HS-27A (cell line): Measurements from ENCODE around the gene TFDP1.

Experiments used
- DNase-seq: peaks from one replicate; pipeline ENCODE4 v3.0.0-alpha.2; 2012; ENCODE audit warnings: low read depth, missing footprints

The TFDP1 gene, protein sequence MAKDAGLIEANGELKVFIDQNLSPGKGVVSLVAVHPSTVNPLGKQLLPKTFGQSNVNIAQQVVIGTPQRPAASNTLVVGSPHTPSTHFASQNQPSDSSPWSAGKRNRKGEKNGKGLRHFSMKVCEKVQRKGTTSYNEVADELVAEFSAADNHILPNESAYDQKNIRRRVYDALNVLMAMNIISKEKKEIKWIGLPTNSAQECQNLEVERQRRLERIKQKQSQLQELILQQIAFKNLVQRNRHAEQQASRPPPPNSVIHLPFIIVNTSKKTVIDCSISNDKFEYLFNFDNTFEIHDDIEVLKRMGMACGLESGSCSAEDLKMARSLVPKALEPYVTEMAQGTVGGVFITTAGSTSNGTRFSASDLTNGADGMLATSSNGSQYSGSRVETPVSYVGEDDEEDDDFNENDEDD

DNA sequence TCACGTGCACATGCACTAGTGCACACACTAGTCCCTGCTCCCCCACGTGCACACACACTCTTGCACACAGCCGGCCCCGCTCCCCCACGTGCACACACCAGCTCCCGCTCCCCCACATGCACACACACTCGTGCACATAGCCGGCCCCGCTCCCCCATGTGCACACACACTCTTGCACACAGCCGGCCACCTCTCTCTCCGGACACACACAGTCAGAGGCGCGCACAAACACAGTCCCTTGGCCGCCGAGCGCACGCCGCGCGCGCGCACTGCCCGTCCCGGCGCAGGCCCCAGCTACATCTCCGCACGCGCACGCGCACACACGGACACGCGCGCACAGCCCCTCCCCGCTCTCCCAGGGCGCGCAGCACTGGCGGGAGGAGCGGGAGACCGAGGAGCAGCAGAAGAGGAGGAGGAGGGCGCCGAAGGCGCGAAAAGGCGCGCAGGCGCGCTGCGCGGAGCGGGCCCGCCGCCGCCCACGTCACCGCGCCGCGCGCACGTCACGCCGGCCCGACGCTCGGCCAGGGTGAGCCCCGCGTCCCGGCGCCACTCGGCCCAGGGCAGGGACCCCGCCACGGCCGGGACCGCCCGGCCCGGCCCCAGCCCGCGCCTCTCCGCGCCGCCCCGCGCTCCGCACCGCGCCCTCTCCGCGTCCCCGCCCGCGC lies at the start of gene TFDP1:
TFDP1 (plus strand) TSS at position 549 of the 665 bp plus-strand sequence. CDS start 1,085 bp downstream, outside the sequence.
- DNase-seq, result peak; percentile 49

DNA sequence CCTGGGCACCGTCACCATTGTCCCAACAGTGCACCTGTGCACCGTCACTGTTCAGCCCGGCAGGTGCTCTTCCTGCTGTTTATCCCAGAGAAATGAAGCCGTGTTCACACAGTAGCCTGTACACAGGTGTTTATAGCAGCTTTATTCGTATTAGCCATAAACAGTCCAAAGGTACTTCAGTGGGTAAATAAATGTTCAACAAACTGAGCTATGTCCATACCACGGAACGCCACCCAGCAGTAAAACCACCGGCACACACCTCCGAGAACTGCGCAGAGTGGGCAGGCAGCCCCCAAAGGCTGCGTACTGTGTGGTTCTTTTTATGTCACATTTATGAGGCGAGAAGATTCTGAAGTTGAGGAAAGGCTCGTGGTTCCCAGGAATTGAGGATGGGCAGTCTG lies 49.2 kb upstream of the TFDP1 start:
- DNase-seq, result no peak

GRCh38 chr13:113536461-113537110 lies 48.0 kb upstream of the TFDP1 start:
- DNase-seq, result no peak

DNA sequence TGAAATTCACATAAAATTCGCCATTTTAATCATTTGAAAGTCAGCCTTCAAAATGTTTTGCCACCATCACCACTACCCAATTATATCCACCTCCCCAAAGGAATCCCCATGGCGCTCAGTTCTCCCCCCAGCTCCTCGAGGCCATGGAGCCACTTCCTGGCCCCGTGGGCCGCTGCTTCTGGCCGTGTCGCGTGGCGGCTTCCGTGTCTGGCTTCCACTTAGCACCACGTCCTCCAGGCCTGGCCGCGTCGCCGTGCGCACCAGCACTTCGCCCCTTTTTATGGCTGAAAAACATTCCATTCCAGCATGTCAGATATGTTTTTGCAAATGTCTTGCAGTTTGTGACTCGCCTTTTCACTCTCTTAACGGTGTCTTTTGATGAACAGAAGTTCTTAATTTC lies 47.3 kb upstream of the TFDP1 start:
- no peak for DNase-seq

DNA sequence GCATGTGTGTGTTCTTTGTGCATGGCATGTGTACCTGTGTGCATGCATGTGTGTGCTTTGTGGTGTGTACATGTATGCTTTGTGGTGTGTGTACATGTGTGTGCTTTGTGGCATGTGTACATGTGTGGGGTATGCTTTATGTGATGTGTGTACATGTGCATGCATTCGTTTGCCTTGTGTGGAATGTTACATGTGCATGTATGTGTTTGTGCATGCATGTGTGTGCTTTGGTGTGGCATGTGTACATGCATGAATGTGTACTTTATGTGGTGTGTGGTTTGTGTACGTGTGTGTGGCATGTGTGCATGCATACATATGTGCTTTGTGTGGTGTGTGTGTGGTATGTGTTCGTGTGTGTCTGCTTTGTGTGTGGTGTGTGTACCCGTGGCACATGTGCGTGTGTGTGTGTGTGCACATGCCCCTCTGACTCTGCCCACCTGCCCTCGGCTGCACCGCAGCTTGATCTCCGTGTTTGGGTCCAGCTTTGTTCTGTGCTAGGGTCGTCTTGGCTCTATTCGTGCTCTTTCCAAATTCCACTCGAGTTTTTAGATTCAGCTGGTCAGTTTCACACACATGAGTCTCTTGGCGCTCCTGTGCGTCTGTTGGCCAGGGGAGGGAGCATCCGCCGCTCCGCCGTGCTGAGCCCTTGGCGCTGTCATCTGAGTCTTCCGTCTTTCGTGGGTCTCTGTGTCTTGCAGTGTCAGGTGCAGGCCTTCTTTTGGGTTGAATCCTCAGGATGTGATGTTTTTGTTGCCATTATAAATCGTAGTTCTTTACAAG lies 46.5 kb upstream of the TFDP1 start:
- DNase-seq, result no peak

DNA sequence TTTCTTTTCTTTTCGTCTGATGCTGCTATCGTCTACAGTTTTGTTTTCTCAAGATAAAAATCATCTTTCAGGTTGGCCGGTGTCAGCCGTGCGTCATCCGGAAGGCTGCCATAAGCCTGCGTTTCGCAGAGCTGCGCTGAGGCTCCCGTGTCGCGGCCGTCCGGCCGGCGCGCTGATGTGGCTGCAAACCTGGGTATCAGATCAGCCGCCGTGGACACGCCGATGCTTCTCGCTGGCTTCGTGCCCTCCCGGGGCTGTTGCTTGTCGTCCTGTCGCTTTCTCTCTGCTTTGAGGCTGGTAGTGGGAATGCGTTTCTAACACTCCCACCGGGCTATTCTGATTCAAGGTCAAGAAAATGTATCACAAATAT lies 45.9 kb upstream of the TFDP1 start:
- DNase-seq, result no peak

GRCh38 chr13:113539176-113539575 lies 45.4 kb upstream of the TFDP1 start:
- DNase-seq, result no peak

- no peak for DNase-seq
Observed at GRCh38 chr13:113539822-113540221, 44.7 kb upstream of the TFDP1 start.

DNA sequence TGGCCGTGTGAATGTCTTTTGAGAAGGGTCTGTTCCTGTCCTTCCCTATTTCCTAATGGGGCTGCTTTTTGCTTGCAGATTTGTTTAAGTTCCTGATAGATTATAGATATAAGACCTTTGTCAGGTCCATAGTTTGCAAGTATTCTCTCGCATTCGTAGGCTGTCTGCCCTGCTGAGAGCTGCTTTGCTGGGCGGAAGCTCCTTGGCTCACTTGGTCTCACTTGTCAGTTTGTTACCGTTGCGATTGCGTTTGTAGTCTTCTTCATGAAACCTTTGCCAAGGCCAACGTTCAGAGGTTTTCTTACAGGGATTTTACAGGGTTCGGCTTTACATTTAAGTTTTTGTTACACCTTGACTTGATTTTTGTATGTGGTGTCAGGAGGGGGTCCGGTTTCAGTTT lies 44.0 kb upstream of the TFDP1 start:
- no peak for DNase-seq

DNA sequence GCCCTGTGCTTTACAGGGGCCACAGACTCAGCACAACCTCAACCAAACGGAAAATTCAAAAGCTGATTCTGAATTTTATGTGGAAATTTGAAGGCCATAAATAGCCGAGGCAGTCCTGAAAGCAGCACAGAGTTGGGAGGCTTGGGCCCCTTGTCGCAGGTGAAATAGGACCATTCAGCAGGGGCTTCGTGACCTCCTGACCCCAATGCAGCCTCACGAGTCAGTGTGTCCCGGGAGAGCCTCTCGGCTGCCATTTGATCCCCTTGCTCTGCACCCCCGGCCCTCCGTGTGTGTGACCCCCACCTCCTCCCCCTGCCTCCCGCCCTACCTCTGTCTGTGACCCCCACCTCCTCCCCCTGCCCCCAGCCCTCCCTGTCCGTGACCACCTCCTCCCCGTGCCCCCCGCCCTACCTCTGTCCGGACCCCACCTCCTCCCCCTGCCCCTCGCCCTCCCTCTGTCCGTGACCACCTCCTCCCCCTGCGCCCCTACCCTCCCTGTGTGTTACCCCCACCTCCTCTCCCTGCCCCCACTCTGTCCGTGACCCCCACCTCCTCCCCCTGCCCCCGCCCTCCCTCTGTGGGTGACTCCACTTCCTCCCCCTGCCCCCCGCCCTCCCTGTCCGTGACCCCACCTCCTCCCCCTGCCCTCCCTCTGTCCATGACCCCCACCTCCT lies 41.7 kb upstream of the TFDP1 start:
- DNase-seq, result no peak

DNA sequence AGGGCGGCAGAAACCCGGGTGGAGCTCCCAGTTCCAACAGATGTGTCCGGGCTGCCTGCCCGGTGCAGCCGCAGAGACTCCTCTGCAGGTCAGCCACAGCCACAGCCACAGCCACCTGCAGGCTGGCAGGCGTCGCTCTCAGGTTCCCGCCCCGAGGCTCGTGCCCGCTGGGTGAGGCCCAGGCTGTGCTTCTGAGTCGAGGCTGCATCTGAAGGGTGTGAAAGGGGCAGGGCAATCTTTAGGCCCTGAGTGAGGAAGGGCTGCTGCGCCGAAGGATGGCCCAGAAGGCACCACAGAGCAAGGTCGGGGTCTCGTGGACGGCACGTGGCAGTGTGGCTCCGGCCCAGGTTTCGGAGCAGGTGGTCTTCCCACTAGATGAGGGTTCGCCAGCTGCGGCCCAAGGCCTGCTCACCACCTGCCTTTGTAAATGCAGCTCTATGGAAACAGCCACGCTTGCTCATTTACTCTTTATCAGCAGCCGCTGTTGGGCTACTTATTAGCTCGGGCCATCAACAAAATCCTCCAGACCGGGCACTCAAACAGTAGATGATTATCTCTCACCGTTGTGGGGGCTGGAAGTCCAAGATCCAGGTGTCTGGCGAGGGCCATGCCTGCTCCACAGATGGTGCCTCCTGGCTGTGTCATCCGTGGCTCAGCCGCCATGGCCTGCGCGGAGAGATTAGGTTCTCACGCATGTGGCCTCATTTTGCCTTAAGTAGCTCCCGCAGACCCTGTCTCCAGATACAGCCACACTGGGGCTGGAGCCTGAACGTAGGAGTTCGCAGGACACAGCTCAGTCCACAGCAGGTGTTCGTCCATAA lies 40.3 kb upstream of the TFDP1 start:
- DNase-seq, result no peak

DNA sequence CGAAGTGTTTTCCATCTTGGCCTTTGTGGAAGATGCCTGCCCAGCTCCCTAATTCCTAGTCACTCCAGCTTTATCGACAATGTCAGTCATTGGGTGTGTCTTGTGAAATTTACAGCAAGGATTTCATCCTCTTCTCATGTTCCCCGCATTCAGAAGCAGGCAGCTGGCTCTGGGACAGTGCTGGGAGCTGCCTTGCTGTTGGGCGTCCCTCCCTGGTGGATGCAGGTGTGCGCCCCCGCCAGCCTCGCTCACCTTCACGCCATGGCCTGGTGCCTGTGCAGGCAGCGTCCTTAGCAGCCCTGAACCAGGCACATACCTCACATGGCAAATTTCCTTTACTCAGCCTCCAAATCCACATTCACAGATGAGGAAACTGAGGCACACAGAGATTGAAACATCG lies 39.7 kb upstream of the TFDP1 start:
- no peak for DNase-seq

DNA sequence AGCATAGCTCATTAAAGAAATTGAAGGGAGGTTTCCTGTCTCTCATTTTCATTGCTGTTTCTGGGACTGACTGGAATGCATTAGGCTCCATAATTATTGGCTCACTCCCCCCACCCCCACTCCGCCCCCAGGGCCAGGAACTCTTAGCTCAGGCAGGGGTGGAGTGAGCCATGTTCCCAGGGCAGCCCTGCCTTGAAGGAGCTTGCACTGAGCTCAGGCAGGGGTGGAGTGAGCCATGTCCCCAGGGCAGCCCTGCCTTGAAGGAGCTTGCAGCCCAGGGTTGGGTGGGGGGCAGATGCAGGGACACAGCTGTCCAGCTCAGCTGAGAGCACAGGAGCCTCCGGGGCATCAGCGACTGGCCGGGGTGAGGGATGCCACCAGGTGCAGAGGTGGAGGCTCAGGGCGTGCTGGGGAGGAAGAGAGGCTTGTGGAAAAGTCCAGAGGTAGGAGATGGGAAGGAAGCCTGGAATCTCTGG lies 39.1 kb upstream of the TFDP1 start:
- no peak for DNase-seq

DNA sequence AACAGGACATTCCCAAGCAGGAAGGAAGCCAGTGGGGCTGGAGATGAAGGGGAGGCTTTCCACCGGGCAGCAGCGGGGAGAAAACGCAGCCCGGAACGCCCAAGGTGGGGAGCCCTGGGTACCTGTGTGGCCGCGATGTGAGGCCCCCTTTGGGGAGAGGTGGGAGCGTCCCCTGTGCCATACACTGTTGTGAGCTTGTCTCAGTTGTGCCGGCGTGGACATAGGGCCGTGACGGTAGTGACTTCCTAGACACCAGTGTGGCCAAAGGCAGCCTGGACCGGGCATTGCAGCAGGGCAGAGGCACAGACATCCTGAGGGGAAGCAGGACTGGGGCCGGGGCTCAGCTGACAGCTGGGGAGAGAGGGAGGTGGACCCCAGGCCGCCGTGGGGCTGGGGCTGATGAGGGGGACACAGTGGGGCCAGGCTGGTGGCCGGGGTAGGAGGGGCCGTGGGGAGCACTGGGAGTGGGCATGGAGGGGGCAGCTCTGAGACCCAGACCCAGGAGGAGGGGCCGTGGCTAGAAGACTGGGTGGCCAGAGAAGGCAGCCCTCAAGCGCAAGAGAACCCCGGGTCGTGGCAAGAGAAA lies 38.5 kb upstream of the TFDP1 start:
- DNase-seq, result no peak

GRCh38 chr13:113546571-113547237 lies 37.8 kb upstream of the TFDP1 start:
- DNase-seq, result no peak

GRCh38 chr13:113547238-113547971 lies 37.1 kb upstream of the TFDP1 start:
- DNase-seq, result no peak

DNA sequence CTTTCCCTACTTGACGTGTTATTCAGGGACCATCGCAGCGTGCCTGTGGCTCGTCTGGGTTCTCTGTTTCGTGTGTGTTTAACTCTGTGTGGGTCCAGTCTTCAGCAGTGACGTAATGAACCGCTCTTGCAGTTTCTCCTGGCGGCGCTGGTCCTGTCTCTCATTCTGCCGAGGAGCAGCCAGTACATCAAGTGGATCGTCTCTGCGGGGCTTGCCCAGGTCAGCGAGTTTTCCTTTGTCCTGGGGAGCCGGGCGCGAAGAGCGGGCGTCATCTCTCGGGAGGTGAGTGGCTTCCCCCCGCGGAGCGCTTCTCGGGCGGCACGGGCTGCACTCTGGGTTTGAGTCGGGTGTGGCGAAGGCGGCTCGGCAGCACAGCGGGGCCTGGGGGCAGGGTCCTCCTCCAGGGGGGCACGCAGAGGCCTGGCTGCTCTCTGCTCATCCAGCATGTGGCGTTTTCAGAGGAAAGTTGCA lies 36.3 kb upstream of the TFDP1 start:
- DNase-seq, result no peak

- no peak for DNase-seq
Observed at GRCh38 chr13:113548778-113549621, 35.6 kb upstream of the TFDP1 start.
